Upper lobe of left lung (tissue), 6 donors: ENCODE data around the gene LSM12. TPM values are rescaled to one million over a fixed set of nuclear protein-coding genes. Genes with fewer than 3 reads are reported as not detected.

Experiments
- ATAC-seq, 2 donors: fragments of 200-7000 bp; cut with Tn5 transposase; one replicate each; pipeline ENCODE4 v1.9.1; 2022; ENCODE audit warnings: mild to moderate bottlenecking in 2 of 2, moderate library complexity in 2 of 2; ENCODE audit not compliant: low FRiP score in 2 of 2
- DNase-seq, 2 donors: peaks; one replicate each; pipeline ENCODE4 v3.0.0-alpha.2; 2019 to 2020
- H3K27ac ChIP-seq, 4 donors: fragments of 200-600 bp; sonication (generic); one replicate each; pipeline ENCODE4 v1.5.1; 2016 to 2019
- H3K27me3 ChIP-seq, 4 donors: fragments of 200-600 bp; sonication (generic); one replicate each; pipeline ENCODE4 v1.5.1; 2017 to 2019
- H3K36me3 ChIP-seq, 4 donors: fragments of 200-600 bp; sonication (generic); one replicate each; pipeline ENCODE4 v1.5.1; 2016 to 2019
- H3K4me1 ChIP-seq, 4 donors: fragments of 200-600 bp; sonication (generic); one replicate each; pipeline ENCODE4 v1.5.1; 2018 to 2019
- H3K4me3 ChIP-seq, 4 donors: fragments of 200-600 bp; sonication (generic); one replicate each; pipeline ENCODE4 v1.5.1; 2017 to 2019; ENCODE audit warnings: mild to moderate bottlenecking in 2 of 4, moderate library complexity in 1 of 4
- H3K9me3 ChIP-seq, 4 donors: fragments of 200-600 bp; sonication (generic); one replicate each; pipeline ENCODE4 v1.5.1; 2018 to 2019
- EP300 ChIP-seq, 4 donors: sonication (generic); formaldehyde crosslinking; IDR thresholded peaks; one replicate each; pipeline ENCODE4 v1.5.1; 2017; ENCODE audit warnings: antibody characterized with exemption in 4 of 4, control low read depth in 2 of 4
- POLR2A ChIP-seq, 4 donors: fragments of 450-650 bp; IDR thresholded peaks; one replicate each; pipeline ENCODE4 v1.5.1; 2016 to 2017; ENCODE audit warnings: antibody characterized with exemption in 4 of 4, mild to moderate bottlenecking in 2 of 4
- POLR2AphosphoS5 ChIP-seq, 2 donors: sonication (generic); formaldehyde crosslinking; IDR thresholded peaks; one replicate each; pipeline ENCODE4 v1.5.1; 2017; ENCODE audit warnings: antibody characterized with exemption in 2 of 2
- WGBS, 2 donors: methylation state at CpG; one replicate each; pipeline ENCODE4 v1.1.5; 2017 to 2018; 5-methylcytosine and 5-hydroxymethylcytosine counted together
- total RNA-seq, 6 donors: library from RNA; depleted of rRNA in 4 of 6; stranded (reverse); fragments of >200 nt in 4 of 6; gene quantifications; one replicate each; pipeline versions ENCODE4 v1.1.0 to v1.2.1, GENCODE V29; 2016 to 2021
- TF ChIP-seq, protein P1 (sequence below), 6 experiments: fragments of 450-650 bp in 4 of 6; fragments of 200-600 bp in 2 of 6; sonication (generic) in 2 of 6; IDR thresholded peaks; one replicate each; pipeline ENCODE4 v1.5.1; 2016 to 2019; ENCODE audit warnings: antibody characterized with exemption in 6 of 6
- donor health status: DM: no; HTN: no; CAD: no; lungs with moderate emphysema.
- donor health status: DM: no; HTN: yes; CAD: no; lungs with severe emphysema.

The LSM12 gene
- total RNA-seq, 6 donors from 2014 or later = 14.8 to 38.3 (median 33.6) TPM

DNA sequence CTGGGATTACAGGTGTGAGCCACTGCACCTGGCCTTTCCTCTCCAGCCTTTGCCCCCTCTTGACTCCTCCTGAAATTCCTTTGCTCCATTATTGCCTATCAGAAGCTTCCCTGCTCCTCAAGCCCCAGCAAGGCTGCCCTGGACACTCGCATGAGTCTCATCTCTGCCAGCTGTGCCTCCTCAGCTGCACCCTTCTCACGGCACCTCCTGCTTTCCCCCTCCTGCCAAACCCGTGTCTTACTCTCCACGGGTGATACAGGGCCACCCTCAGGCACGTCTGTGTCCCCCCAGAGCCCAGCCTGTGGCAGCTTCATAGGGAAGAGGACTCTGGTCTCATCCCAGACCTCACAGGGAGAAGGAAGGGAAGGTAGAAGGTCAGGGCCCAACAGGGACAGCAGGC lies 19.4 kb upstream of the LSM12 start:
- WGBS, 2 donors = 76 to 83% methylated on average over 5 of the region's 5 CpGs
- H3K36me3 ChIP-seq = peaks cover 30 to 97% (median 69%) of the 10 kb centered on the region in 4 donors
- peaks cover 0 to 3% (median 0%) of the 10 kb centered on the region in 4 donors for H3K4me1 ChIP-seq
- H3K27me3 ChIP-seq = no peaks in the 10 kb centered on the region
- TF ChIP-seq EP300 (IDR thresholded peaks at IDR 0.05) (no peak), POLR2AphosphoS5 (IDR thresholded peaks at IDR 0.05) (no peak), POLR2A (IDR thresholded peaks at IDR 0.05) (no peak)
- TF ChIP-seq, protein P1, sequence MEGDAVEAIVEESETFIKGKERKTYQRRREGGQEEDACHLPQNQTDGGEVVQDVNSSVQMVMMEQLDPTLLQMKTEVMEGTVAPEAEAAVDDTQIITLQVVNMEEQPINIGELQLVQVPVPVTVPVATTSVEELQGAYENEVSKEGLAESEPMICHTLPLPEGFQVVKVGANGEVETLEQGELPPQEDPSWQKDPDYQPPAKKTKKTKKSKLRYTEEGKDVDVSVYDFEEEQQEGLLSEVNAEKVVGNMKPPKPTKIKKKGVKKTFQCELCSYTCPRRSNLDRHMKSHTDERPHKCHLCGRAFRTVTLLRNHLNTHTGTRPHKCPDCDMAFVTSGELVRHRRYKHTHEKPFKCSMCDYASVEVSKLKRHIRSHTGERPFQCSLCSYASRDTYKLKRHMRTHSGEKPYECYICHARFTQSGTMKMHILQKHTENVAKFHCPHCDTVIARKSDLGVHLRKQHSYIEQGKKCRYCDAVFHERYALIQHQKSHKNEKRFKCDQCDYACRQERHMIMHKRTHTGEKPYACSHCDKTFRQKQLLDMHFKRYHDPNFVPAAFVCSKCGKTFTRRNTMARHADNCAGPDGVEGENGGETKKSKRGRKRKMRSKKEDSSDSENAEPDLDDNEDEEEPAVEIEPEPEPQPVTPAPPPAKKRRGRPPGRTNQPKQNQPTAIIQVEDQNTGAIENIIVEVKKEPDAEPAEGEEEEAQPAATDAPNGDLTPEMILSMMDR (IDR thresholded peaks at IDR 0.05) = no peak
- ATAC-seq = no peak
- peak overlapping the region in 3 of 4 donors; percentile 24 to 62 (median 53) for H3K27ac ChIP-seq
- H3K9me3 ChIP-seq = no peaks in the 10 kb centered on the region
- H3K4me3 ChIP-seq = no peak overlapping the region
- DNase-seq = no peak

DNA sequence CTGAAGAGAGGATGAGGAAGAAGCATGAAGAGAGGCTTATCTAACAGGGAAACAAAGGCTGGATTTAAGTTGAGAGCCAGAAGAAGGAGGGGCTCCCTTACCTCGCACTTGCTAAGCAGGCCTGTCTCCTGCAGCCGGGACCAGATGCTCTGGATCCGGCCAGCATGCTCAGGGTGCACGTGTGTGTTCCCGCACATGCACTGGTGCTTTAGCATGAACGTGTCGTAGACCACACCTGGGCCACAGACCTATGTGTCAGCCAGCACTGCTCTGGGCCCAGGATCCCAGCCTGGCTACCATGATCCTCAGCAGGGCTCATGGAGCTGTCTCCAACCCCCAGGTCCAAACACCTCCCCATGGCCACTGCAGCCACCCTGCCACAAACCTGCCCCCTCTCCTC lies 18.4 kb upstream of the LSM12 start:
- Histone ChIP-seq H3K9me3 (no peaks in the 10 kb centered on the region), H3K4me1 (peaks cover 0 to 3% (median 0%) of the 10 kb centered on the region in 4 donors), H3K27ac (no peak overlapping the region), H3K36me3 (peaks cover 30 to 97% (median 69%) of the 10 kb centered on the region in 4 donors), H3K27me3 (no peaks in the 10 kb centered on the region), H3K4me3 (no peak overlapping the region)
- DNase-seq (no peak), ATAC-seq (no peak)
- 88 to 94% methylated on average over 7 of the region's 7 CpGs for WGBS, 2 donors
- TF ChIP-seq, protein P1 (IDR thresholded peaks at IDR 0.05) = no peak
- no peak for TF ChIP-seq EP300 (IDR thresholded peaks at IDR 0.05)
- no peak for TF ChIP-seq POLR2A (IDR thresholded peaks at IDR 0.05)
- TF ChIP-seq POLR2AphosphoS5 (IDR thresholded peaks at IDR 0.05) = no peak

DNA sequence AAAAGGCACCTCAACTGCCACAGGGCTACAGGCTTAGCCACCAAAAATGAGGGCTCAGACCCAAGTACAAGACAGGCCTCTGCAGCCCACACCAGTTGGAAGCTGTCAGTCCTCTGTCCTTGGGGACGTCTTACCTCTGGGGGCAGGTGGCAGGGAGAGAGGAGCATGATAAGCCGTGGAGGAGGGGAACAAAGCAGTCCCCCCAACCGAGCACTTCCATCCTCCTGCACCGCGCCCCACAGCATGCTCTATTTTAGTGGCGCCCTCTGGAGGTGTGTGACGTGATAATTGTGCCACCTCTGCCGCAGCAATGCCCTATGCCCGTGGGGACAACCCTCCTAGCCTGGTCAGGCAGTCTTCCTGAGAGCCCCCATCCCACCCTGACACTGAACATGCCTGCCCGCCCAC lies 17.7 kb upstream of the LSM12 start:
- no peak overlapping the region for H3K27ac ChIP-seq
- H3K9me3 ChIP-seq = no peaks in the 10 kb centered on the region
- peaks cover 0 to 3% (median 0%) of the 10 kb centered on the region in 4 donors for H3K4me1 ChIP-seq
- no peaks in the 10 kb centered on the region for H3K27me3 ChIP-seq
- 80 to 81% methylated on average over 10 of the region's 10 CpGs for WGBS, 2 donors
- peaks cover 29 to 99% (median 69%) of the 10 kb centered on the region in 4 donors for H3K36me3 ChIP-seq
- no peak overlapping the region for H3K4me3 ChIP-seq
- ATAC-seq = no peak
- no peak for DNase-seq
- TF ChIP-seq, protein P1 (IDR thresholded peaks at IDR 0.05) = peak in 1 of 6 experiments; percentile 11
- no peak for TF ChIP-seq EP300 (IDR thresholded peaks at IDR 0.05)

DNA sequence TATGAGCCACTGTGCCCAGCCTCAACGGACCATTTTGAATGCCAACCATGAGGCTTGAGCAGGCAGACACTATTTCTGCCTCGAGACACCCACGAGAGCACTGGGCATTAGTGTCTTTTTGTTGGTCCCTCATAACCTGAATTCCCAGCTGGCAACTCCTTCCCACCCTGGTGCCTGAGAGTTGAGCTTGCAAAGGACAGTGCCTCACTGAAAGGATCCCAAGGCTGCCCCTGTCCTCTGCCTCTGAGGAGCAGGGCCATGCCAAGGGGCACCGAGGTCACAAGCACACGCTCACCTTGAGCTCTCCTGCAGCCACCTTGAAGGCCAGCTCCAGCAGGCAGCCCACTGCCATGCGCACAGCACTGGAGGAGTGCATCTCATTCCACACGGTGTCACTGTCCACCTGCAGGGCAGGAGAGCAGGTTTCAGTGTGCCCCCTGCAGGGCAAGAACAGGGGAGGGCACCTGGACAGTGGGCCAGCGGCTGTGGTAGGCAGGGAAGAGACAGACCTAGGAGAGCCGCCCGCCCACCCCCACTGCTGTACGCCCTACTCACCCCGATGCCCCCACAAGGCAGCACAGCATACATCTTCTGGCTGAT lies 16.9 kb upstream of the LSM12 start:
- TF ChIP-seq EP300 (IDR thresholded peaks at IDR 0.05) = no peak
- TF ChIP-seq, protein P1 (IDR thresholded peaks at IDR 0.05) = peak in 2 of 6 experiments; percentile 15 to 18
- ATAC-seq = no peak
- H3K36me3 ChIP-seq = peaks cover 25 to 99% (median 69%) of the 10 kb centered on the region in 4 donors
- no peak overlapping the region for H3K4me3 ChIP-seq
- peaks cover 0 to 3% (median 0%) of the 10 kb centered on the region in 4 donors for H3K4me1 ChIP-seq
- WGBS, 2 donors = 83 to 96% methylated on average over 1 to 10 of the region's 12 CpGs
- H3K27ac ChIP-seq = no peak overlapping the region
- peak in 1 of 2 donors; percentile 50 for DNase-seq
- no peaks in the 10 kb centered on the region for H3K27me3 ChIP-seq
- no peaks in the 10 kb centered on the region for H3K9me3 ChIP-seq
